Stimulated activated CD8-positive, alpha-beta memory T cell treated with anti-CD3 and anti-CD28 coated beads, Interleukin-15, amount 100 ng/mL, for 1 hour (primary cell): Measurements from ENCODE around the gene GABBR2.

Experiments
- DNase-seq: peaks from one replicate; pipeline ENCODE4 v3.0.0-alpha.2; 2020; ENCODE audit warnings: low read depth

GABBR2 gene

DNA sequence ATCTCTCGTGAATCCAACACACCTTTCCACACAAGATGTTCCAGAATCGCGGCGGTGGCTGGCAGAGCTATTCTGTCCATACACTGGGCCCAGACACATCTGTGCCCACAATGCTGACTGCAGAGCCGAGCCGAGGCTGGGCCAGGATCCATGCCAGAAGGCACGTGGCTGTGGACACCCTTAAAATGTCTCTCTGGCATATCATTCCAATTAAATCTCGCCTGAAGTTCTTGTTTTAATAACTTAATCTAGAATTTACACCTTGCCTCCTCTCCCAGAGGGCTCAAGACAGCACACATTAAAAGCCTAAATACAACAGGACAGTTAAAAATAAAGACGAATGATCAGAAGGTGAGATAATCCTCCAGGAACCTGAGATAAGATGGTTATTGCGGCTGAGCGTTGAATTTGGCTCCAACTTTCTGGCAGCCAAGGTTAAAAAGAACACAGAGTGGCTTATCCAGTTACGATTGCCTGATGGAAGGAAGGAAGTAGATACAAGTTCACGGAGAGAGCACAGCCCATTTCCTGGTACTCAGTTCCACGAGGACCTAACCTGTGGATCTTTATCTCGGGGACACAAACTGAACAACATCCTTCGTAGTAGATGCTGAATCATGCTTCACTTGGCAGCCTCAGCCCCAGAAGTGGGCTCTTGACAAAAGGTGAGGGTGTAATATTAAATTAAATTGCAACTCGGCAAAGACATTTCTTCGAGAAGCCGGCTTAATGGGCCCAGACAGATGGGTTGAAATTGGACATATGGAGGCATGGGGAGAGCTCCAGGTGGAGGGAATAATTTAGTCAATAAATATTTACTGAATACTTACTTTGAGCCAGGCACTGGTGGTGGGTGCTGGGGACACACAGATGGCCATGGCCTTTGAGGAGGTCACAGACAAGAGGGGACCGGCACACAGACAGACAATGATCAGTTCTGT lies 367.3 kb downstream of the GABBR2 start:
- DNase-seq = no peak

DNA sequence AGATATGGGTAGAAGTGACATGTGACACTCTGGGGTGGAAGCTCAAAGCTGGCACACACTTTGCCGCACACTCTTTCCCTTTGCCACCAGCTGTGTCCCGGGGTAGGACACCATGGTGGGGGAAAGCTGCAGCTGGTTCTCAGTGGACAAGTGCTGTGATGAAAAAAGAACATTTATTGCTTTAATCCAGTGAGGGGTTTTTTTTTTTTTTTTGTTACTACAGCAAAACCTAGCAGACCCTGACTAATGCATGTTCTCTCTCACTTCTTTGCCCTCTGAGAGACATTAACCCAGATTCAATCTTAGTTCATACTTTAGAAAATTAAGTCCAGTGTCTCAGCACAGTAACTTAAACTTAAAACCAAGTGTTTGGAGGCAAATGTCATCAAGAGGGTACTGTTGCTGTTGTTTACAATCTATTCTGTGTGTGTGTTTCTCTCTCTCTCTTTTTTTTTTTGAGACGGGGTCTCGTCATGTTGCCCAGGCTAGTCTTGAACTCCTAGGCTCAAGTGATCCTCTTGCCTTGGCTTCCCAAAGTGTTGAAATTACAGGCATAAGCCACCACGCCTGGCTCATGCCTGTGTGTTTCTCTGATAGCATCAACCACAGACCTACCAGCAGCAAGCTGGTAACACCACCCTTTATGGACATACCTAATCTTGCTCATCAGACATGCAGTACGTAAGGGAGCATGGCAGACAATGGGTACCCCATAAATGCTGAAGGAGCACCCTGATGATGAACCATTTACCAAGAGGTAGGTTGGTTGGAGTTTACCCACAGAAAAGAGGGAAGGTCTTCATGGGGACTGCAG lies 368.5 kb downstream of the GABBR2 start:
- DNase-seq = no peak

DNA sequence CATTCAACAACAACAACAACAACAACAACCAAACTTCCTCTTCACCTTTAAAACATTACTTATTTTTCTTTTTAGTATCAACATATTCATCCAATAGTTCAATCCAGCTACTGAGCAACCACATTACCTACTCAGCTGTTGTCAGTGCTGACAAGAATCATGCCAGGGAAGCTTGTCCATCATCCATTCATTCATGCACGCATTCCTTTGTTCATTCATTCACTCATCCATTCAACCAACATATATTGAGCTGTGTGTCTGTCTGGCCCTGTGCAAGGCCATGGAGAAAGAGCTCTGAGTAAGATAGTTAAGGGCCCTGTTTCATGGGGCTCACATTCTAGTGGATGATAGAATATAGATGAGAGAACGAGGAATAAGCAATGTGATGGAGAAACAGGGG lies 373.1 kb downstream of the GABBR2 start:
- DNase-seq = no peak

DNA sequence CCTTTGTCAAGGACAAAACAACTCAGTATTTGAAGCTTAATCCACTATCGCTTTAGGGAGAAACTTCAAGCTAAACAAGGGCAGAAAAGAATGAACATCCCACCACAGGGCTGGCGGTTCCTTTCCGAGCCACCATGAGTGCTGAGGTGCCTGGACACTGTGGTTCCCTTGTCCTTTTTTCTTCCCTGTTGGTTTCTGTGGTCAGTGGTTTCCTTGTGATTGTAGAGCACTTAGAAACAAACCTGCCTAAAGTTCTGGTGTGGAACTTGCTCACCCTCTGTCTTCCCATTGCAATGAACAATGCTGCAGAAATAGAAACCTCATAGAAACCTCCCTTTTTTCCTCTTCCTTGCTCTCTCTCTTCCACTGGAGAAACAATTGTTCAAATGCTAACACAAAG lies 373.9 kb downstream of the GABBR2 start:
- DNase-seq = no peak

DNA sequence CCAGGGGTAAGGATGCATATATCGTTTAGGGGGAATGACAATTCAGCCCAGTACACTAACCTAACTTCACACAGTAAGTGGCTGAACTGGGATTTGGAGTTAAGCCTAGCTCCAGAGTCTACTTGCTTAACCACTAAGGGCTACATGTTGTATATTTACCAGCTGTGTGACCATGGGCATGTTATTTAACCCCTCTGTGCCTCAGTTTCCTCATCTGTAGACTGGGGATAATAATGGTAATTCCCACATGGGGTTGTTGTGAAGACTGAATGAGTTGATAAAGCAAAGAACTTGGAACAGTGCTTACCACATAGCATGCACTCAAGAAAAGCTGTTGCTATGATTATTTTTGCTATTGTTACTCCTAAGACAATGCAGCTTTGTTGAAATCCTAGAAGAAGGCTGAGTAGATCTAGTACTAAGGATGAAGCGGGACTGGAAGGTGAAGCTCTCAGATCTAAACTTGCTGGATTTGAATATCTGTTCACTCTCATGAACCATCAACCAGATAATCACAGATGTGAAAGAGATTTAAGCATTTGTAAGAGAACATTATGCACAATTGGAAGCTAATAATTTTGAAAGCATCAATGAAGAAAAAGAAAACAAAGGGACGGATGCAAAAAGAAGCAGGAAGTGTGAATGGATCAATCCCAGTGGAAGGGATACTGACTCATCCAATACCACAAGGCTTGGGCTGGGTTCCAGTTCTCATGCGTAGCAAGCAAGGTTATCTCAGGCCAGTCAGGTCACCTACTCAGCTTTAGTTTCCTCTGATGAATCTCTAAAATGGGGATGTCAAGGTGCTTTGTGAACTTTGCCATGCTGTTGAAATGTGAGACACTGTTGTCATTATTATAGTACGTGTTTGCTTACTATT lies 374.8 kb downstream of the GABBR2 start:
- no peak for DNase-seq

DNA sequence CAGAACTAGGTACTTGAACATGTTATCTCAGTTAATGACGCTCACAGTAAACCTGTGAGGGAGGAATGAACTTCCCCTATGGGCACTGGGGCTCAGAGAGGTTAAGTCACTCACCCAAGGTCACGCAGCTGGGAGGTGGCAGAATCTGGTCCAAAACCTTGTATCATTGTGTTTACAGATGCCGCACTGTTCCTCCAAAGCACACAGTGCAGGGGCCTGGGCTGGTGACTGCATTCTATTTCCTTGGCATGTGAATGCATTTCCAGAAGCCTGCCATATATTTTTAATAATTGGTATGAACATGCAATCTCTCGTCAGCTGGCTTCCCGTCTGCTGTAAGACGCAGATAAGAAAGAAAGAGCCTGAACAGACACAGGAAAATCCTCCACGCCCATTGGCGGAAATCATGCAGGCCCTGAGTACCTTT lies 376.3 kb downstream of the GABBR2 start:
- DNase-seq = no peak

DNA sequence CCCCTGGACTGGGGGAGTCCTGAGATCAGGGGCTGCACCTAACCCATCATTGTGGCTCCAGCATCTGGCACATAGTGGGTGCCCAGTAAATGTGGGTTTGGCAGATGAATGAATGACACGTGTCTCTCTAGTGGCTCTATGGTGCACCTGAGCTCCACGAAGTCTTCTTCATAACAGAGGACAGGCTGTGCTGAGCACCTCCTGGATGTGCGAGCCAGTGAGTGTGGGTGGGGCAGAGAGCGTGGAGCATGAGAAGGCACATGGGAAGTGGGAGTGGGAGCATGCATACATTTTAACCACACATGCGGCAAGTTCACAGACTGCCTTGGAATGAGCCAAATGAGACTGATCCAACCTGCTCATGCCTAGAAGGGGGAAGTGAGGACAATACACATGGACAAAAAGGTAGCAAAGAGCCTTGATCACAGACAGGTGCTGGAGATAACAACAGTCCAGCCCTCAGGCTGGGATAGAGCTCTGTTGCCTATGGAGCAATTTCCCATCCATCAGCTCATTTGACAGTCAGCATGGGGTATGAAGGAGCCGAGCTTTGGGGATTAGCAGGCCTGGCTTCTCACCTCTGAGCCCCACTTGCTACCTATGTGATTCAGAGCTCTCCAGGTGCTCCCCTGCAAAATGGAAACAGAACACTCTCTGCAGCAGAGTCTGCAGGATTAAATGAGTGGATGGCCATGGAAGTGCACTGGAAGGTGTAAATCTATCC lies 377.0 kb downstream of the GABBR2 start:
- no peak for DNase-seq

DNA sequence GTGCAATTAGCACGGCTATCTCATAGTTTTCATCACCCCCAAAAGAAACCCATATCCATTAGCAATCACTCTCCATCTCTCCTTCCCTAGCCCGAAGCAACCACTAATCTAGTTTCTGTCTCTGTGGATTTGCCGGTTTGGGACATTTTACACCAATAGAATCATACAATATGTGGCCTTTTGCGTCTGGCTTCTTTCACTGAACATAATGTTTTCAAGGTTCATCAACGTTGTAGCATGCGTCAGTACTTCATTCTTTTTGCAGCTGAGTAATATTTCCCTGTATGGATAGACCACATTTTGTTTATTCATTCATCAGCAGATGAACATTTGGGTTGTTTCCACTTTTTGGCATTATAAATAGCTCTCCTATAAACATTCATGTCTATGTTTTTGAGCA lies 377.9 kb downstream of the GABBR2 start:
- no peak for DNase-seq

DNA sequence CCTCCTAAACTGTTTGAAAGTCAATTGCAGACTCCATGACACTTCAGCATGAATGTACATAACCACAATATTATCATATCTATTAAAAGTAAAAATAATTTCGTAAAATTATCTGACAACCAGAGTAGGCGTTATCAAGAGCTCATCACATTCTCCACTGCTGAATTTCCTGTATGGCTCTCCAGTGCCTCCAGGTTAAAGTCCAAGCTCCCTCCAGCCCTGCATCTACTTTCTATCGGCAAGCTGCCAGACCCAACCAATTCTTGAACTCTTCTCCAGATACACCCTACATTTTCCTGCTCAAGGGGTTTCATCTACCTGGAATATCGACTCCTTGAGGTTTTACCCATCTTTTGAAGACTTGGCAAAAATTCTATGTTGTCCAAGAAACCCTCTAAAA lies 378.8 kb downstream of the GABBR2 start:
- DNase-seq = no peak

DNA sequence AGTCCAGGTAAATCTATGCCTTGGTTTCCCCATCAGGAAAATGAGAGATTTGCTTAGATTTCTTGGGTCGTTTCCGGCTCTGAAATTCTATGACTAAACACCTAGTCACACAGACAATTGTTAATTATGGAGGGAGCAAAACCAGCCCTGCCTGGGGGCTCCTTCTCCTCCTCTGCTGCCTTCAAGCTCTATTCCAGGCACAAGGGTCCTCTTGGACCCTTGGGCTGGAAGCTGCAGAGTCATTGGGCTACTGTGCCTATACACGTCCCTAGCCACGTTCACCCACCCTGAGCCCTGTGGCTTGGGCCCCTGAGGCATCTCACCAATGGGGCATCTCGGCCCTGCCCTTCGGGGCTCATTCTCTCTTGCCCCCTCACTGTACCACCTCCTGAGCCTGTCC lies 379.5 kb downstream of the GABBR2 start:
- DNase-seq = no peak

DNA sequence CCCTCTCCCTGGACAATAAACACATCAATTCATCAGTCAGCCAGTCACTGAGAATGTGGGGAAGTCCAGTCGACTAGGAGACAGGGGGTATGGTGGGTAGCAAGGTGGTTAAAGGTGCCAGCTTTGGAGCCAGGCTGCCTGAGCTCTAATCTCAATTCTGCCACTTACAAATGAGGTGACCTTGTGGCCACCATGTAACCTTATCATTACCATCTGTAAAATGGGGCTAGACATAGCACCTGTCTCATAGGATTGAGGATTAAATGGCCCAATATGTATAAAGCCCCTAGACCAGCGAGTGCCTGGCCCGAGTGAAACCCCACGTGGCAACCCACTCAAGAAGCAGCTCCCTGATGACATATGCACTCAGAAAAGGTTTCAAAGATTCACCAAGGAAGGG lies 380.0 kb downstream of the GABBR2 start:
- no peak for DNase-seq

DNA sequence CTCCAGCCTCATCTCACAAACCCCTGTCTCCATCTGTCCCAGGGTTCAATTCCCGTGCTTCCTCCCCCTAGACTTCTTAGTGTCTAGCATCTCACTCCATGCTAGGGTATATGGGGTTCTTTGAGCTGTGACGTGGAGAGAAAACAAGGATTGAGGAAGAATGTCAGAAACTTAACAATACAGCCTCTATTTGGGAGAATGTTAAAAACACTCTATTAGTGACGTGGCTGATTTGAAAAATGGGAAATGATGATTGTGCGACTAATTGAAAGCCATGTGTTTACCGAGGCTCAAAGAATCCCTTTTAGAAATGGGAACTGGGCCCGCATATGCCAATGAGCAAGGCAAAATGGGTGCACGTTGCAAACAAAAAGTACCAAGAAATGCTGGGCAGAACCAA lies 380.6 kb downstream of the GABBR2 start:
- no peak for DNase-seq

DNA sequence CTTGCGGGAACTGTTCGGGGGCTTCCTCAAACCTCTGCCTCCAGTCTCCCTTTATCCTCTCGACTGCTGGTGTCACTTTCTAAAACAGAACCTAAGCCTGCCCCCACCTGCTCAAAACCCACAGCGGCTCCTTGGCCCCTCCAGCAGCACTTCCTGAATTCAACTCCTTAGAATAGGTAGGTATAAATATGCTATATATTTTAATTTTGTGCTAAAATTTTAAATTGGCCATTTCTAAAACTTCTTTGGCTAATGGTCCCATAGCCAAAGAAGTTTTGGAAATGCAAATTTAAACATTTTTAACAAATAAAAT lies 381.5 kb downstream of the GABBR2 start:
- no peak for DNase-seq

DNA sequence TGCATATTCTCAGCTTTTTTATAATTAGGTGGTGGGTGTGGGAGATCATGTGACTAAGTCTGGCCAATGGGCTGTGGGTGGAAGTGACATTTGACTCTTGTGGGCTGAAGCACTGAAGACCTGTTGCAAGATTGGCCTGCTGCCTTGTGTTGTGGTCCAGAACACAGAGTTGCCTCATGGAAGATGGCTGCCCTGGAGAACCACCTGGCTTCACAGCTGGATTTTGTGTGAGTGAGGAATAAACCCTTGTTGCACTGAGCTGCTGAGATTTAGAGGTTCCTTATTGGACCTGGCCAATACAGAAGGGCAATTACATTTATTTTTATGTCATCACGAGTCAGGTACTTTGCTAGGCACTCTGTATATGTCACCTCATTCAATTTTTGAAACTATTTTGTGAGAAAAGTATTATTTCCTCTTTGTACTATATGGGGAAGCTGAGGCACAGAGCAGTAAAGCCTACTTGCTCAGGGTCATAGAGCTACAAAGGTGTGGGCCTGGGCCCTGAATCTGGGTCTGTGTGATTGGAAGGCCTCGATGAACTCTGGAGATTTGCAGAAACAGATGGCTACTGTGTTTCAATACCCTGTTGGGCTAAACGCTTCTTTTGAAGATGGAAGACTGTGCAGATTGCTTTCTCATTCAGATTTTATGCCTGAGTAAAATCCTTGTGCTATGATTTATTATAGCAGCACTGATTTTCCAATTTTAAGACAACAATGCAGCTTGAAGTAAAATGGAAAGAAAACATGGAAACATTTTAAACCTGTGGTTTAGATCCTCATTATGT lies 382.1 kb downstream of the GABBR2 start:
- DNase-seq = no peak

DNA sequence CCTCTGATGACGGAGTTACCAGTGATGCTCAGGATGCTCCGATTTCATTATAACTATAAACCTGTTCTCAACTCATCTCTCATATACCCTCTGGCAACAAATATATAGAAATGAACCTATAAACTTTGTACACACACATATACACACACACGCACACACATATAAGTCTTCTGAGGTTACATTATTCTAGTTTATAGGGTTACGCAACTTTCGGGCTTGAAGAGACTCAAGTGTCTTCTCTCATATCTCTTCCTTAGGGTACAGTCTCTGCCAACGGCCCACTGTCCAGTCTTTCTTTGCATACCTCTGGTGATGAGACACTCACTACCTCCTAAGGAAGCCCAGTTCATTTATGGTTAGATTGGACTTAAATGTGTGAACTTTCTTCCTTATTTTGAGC lies 383.9 kb downstream of the GABBR2 start:
- DNase-seq = no peak

DNA sequence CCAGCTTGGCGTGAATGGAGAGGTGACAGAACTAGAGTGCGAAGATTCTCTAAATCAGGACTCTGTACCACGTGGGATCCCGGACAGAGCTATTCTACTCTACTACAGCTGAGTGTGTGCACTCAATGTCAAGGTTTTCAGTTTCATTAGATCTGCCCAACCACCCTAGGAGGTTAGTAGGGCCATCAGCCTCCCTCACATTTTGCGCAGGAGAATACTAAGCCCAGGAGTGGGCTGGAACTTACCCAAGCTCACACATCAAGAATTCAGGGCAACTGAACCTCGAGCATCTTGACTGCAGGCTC lies 385.0 kb downstream of the GABBR2 start:
- no peak for DNase-seq

DNA sequence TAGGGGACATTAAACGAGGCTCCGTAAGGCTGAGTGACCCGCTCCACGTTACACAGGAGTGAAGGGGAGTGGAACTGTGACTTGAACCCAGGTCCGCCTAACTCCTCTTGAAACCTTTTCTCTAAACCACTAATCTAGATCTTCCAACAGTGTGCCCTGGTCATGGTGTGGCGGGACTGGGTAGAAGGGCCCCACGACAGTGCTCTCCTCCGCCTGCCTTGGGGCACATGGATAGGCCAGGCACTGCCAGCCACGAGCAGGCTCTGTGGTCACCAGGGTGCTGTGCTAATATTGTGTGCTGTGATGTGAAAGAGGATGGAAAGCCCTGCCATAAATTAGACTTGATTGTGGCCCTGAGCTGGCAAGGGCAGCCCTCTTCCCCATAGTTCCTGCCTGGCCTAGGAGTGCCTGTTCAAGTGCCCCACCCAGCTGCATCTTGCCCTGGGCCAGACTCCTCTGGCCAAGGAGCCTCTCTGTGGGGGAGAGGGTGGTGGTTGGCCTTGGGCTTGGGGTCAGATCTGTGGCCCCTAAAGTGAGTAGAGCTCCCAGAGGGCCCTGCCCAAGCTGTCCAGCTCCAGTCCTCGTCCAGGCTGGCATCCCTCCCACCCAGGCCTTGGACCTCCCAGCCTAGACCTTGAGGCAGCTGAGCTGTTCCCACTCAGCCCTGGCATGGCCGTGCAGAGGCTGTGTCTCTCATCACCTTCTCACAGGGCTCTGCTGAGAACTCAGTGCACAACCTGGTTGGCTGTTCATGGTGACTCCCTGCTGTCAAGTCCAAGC lies 385.5 kb downstream of the GABBR2 start:
- no peak for DNase-seq

DNA sequence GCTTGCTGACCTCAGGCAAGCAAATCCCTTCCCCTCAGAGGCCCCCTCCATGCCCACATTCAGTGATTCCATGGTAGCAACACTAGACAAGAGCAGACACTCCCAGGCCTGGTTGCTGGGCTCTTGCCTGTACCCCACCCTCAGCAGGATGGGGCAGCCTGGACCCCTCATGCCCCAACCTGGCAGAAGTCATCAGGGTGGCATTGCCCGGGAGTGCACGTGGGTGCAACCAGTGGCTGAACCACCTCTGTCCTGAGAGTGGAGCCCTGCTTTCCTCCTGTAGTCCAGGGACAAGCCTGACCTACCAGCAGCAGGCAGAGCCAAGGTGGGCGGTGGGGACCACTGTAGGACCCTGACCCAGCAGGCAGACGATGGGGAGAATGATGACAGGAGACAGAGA lies 387.5 kb downstream of the GABBR2 start:
- no peak for DNase-seq

DNA sequence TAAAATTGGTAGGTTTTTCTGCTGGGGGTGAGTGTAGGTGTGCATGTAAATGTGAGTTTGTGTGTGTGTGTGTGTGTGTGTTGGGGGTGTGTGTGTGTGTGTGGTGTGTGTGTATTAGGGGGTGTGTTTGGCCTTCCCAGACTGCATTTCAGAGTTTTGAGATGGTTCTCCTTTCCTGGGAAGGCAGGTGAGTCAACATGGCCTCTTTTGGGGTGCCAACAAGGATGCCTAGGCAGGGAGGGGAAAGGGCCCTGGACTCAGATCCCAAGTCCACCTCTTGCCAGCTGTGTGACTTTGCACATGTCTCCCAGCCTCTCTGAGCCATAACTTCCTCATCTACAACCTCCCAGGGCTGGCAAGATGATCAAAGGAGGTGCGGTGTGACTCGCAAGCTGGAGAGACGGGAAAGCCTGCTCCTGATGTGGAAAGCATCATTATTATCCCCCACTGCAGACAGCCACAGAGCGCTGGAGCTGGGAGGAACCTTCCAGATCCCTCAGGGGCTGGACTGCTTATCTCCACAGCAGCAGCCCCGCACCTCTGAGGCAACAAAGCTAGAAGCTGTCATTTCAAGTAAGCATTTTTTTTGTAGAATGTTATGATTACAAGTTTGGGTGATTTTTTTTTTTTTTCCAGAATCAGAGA lies 389.8 kb downstream of the GABBR2 start:
- no peak for DNase-seq
